Endothelial cell of umbilical vein (primary cell): ENCODE results near the gene RELT. TPM values are rescaled to one million over a fixed set of nuclear protein-coding genes. Genes with fewer than 3 reads are reported as not detected.

Source experiments
- BruUV-seq: library from RNA; stranded (reverse); fragments of 400-500 nt; replicated peaks from 2 replicates; lab custom pipeline; 2021; lab: Mats Ljungman, UMichigan
- CTCF ChIA-PET: fragments of 300-600, 350-600 bp; sonication (Branson Sonifier 250); formaldehyde crosslinking; loops from one replicate; lab custom pipeline; 2021; ENCODE audit warnings: antibody characterized with exemption, inconsistent platforms; lab: Charles Lee
- POLR2A ChIA-PET: fragments of 300-600, 350-600 bp; sonication (Branson Sonifier 250); formaldehyde crosslinking; loops from one replicate; lab custom pipeline; 2021; ENCODE audit warnings: antibody characterized with exemption, inconsistent platforms; lab: Charles Lee
- DNase-seq: peaks from one replicate; pipeline ENCODE4 v3.0.0-alpha.2; 2011; ENCODE audit warnings: low read depth, low spot score
- FAIRE-seq: peaks from 2 replicates; lab custom pipeline; 2011; peaks lifted over from hg19 to GRCh38; lab: Jason Lieb, UNC
- H2AFZ ChIP-seq: 2 replicates; pipeline ENCODE4 v1.6.0; 2012; ENCODE audit warnings: low read depth, low read length, control low read depth, inconsistent platforms
- H3K27ac ChIP-seq: 2 replicates; pipeline ENCODE4 v1.5.1; 2011; ENCODE audit warnings: low read depth, mild to moderate bottlenecking, control low read depth, low read length, moderate library complexity; ENCODE audit not compliant: insufficient read depth
- H3K27me3 ChIP-seq, 2 experiments: 2 replicates each; pipeline versions ENCODE4 v1.6.0 to v1.6.1; 2011; ENCODE audit warnings: low read length in 2 of 2, mixed read lengths in 1 of 2; ENCODE audit not compliant: control insufficient read depth in 2 of 2, insufficient read depth in 2 of 2
- H3K36me3 ChIP-seq, 2 experiments: 2 replicates in 1 of 2; 3 replicates in 1 of 2; pipeline ENCODE4 v1.5.1; 2011; ENCODE audit warnings: low read length in 2 of 2, mild to moderate bottlenecking in 1 of 2, moderate library complexity in 1 of 2; ENCODE audit not compliant: control insufficient read depth in 2 of 2, insufficient read depth in 2 of 2; ENCODE audit errors: extremely low read depth in 1 of 2
- H3K4me1 ChIP-seq: 3 replicates; pipeline ENCODE4 v1.5.1; 2011; ENCODE audit warnings: mild to moderate bottlenecking, low read length; ENCODE audit not compliant: control insufficient read depth, insufficient read depth; ENCODE audit errors: extremely low read depth
- H3K4me2 ChIP-seq: 2 replicates; pipeline ENCODE4 v1.6.1; 2011; ENCODE audit warnings: low read length, control low read depth, mixed read lengths; ENCODE audit not compliant: insufficient read depth
- H3K4me3 ChIP-seq, 3 experiments: fragments of 200-600 bp in 1 of 3; sonication (generic), shearing (Covaris generic) in 1 of 3; replicated peaks in 1 of 3; 2 replicates each; pipeline ENCODE4 v1.5.1; 2011 to 2016; ENCODE audit warnings: control low read depth in 3 of 3, low read length in 3 of 3, mild to moderate bottlenecking in 2 of 3, inconsistent platforms in 1 of 3, low read depth in 1 of 3, moderate library complexity in 1 of 3; ENCODE audit not compliant: insufficient read depth in 1 of 3
- H3K79me2 ChIP-seq: 2 replicates; pipeline ENCODE4 v1.6.0; 2012; ENCODE audit warnings: low read length, inconsistent platforms; ENCODE audit not compliant: control insufficient read depth, insufficient read depth
- H3K9ac ChIP-seq: replicated peaks from 2 replicates; pipeline ENCODE3; 2011; ENCODE audit warnings: low read length, control low read depth; ENCODE audit not compliant: insufficient read depth; ENCODE audit errors: extremely low read depth
- H3K9me1 ChIP-seq: replicated peaks from 3 replicates; pipeline ENCODE4 v1.6.0; 2011; ENCODE audit warnings: mild to moderate bottlenecking, low read length; ENCODE audit not compliant: control insufficient read depth, insufficient read depth; ENCODE audit errors: extremely low read depth
- H3K9me3 ChIP-seq: replicated peaks from 2 replicates; pipeline ENCODE4 v1.5.1; 2012; ENCODE audit warnings: low read length, inconsistent platforms; ENCODE audit not compliant: control insufficient read depth, insufficient read depth
- H4K20me1 ChIP-seq: replicated peaks from 2 replicates; pipeline ENCODE3; 2011; ENCODE audit warnings: mild to moderate bottlenecking, low read length; ENCODE audit not compliant: control insufficient read depth, insufficient read depth; ENCODE audit errors: extremely low read depth
- CTCF ChIP-seq, 2 donors: IDR thresholded peaks; 1 replicate in 1 of 2; 2 replicates in 1 of 2; pipeline ENCODE4 v1.5.1; 2011; ENCODE audit warnings: low read length in 2 of 2, mild to moderate bottlenecking in 2 of 2, moderate library complexity in 2 of 2, control low read depth in 1 of 2, inconsistent platforms in 1 of 2, low read depth in 1 of 2; ENCODE audit not compliant: insufficient read depth in 1 of 2; ENCODE audit errors: extremely low read depth in 1 of 2
- EZH2 ChIP-seq: IDR thresholded peaks from 2 replicates; pipeline ENCODE4 v1.6.1; 2012; ENCODE audit warnings: borderline replicate concordance, low read depth, mild to moderate bottlenecking, moderate library complexity, low read length, inconsistent platforms; ENCODE audit not compliant: severe bottlenecking
- FOS ChIP-seq: IDR thresholded peaks from 2 replicates; pipeline ENCODE4 v1.6.1; 2011; ENCODE audit warnings: mild to moderate bottlenecking, low read length, moderate library complexity, borderline replicate concordance; ENCODE audit not compliant: insufficient read depth
- GATA2 ChIP-seq: IDR thresholded peaks from 2 replicates; pipeline ENCODE4 v1.7.0; 2011; ENCODE audit warnings: low read depth, mild to moderate bottlenecking, moderate library complexity, mixed read lengths, low read length; ENCODE audit not compliant: insufficient read length, insufficient read depth
- JUN ChIP-seq: IDR thresholded peaks from 2 replicates; pipeline ENCODE4 v1.6.1; 2011; ENCODE audit warnings: borderline replicate concordance, low read depth; ENCODE audit not compliant: insufficient read length, insufficient read depth
- MAX ChIP-seq: IDR thresholded peaks from 2 replicates; pipeline ENCODE4 v1.6.1; 2011; ENCODE audit not compliant: insufficient read depth, insufficient read length
- MYC ChIP-seq: IDR thresholded peaks from one replicate; pipeline ENCODE4 v1.6.1; 2011; ENCODE audit warnings: mild to moderate bottlenecking, low read depth, low read length
- POLR2A ChIP-seq: IDR thresholded peaks from 2 replicates; pipeline ENCODE4 v1.6.1; 2012; ENCODE audit warnings: low read depth, mild to moderate bottlenecking, control low read depth, low read length
- POLR2AphosphoS5 ChIP-seq: IDR thresholded peaks from 2 replicates; pipeline ENCODE4 v1.6.1; 2012; ENCODE audit warnings: low read depth, mild to moderate bottlenecking, control low read depth, low read length, moderate library complexity; ENCODE audit not compliant: insufficient read depth
- dilution Hi-C: fragments of 300-500 bp; cut with MboI; formaldehyde crosslinking; loops from one replicate; pipeline ENCODE4 v1.15.0; 2019; ENCODE audit warnings: low sequenced_read_pairs; ENCODE audit not compliant: extremely low pct_ligation_motif_present
- intact Hi-C: fragments of 100-400 bp; cut with micrococcal nuclease; formaldehyde crosslinking; loops from one replicate; pipeline ENCODE4 v1.10.0; 2022
- polyA plus RNA-seq, 4 experiments: library from polyadenylated mRNA; depleted of rRNA in 3 of 4; stranded (reverse) in 3 of 4; unstranded in 1 of 4; fragments of >200 nt; gene quantifications; 2 replicates each; pipeline versions ENCODE4 v1.2.1 to v1.2.3, GENCODE V29; 2011 to 2012; ENCODE audit warnings: missing spikeins in 1 of 4
- total RNA-seq: library from RNA; stranded (reverse); gene quantifications from 2 replicates; pipeline ENCODE4 v1.2.3, GENCODE V29; 2021

RELT gene
- total and polyA plus RNA-seq, 2 donors (not counting 3 experiments of a cell fraction or from before 2014, with no cell fraction given): 6.7 to 13.1 TPM

GRCh38 chr11:73388265-73389133 is 12.3 kb downstream of the RELT start:
- POLR2A ChIA-PET: no interaction called here

GRCh38 chr11:73389134-73389525 is 12.9 kb downstream of the RELT start:
- no peak overlapping the region for H3K4me3 ChIP-seq
- no peaks in the 10 kb centered on the region for H3K9me3 ChIP-seq
- H3K79me2 ChIP-seq: peaks cover 39% of the 10 kb centered on the region
- no peak overlapping the region for H3K4me2 ChIP-seq
- H3K36me3 ChIP-seq: peaks cover 0 to 3% of the 10 kb centered on the region in 2 experiments
- dilution Hi-C loops (no loop called here), intact Hi-C loops (no loop called here)
- H3K9ac ChIP-seq: no peak overlapping the region
- H2AFZ ChIP-seq: no peak overlapping the region
- CTCF ChIA-PET: interaction anchor here (0.5 to 1.8 kb wide), 4 partner anchors 10 to 255 kb away, joined by 3 to 7 read pairs (median 4); no protein-coding TSS in a partner anchor
- no peak for FAIRE-seq
- no peaks in the 10 kb centered on the region for H3K27me3 ChIP-seq
- no peak overlapping the region for H3K27ac ChIP-seq
- POLR2A ChIA-PET: no interaction called here
- H4K20me1 ChIP-seq: no peaks in the 10 kb centered on the region
- no TSS peak for BruUV-seq
- DNase-seq: no peak
- H3K4me1 ChIP-seq: peaks cover 24% of the 10 kb centered on the region
- TF ChIP-seq CTCF (IDR thresholded peaks at IDR 0.05; ENCODE audit: extremely low read depth in 1 of 2, insufficient read depth in 1 of 2, low read depth in 1 of 2, low read length in 2 of 2) (no peak), MYC (no peak), FOS (no peak), EZH2 (no peak), GATA2 (no peak), JUN (no peak), POLR2A (no peak), POLR2AphosphoS5 (no peak), MAX (no peak)
- H3K9me1 ChIP-seq: no peaks in the 10 kb centered on the region

More at GRCh38 chr11:73388265-73389133, 12.3 kb downstream of the RELT start:
- Histone ChIP-seq H3K4me2 (no peak overlapping the region), H3K4me3 (no peak overlapping the region), H3K4me1 (peaks cover 29% of the 10 kb centered on the region), H3K9me3 (no peaks in the 10 kb centered on the region), H3K27me3 (no peaks in the 10 kb centered on the region), H3K79me2 (peaks cover 45% of the 10 kb centered on the region), H4K20me1 (no peaks in the 10 kb centered on the region), H3K9me1 (no peaks in the 10 kb centered on the region), H2AFZ (no peak overlapping the region), H3K9ac (no peak overlapping the region), H3K36me3 (no peaks in the 10 kb centered on the region), H3K27ac (no peak overlapping the region)
- DNase-seq (no peak), FAIRE-seq (no peak)
- CTCF ChIA-PET: interaction anchor here (1.0 to 1.8 kb wide), 4 partner anchors 9 to 81 kb away, joined by 3 to 7 read pairs (median 4); no protein-coding TSS in a partner anchor
- BruUV-seq: no TSS peak
- intact Hi-C loops: no loop called here
- no peak for TF ChIP-seq JUN
- TF ChIP-seq POLR2AphosphoS5: no peak
- dilution Hi-C loops: no loop called here
